Calu3 (cell line): ENCODE measurements around the gene DCST2. TPM values are rescaled to one million over a fixed set of nuclear protein-coding genes. Genes with fewer than 3 reads are reported as not detected.

Source experiments
- BruUV-seq: library from RNA; stranded (reverse); fragments of 400-500 nt; replicated peaks from 2 replicates; lab custom pipeline; 2021; lab: Mats Ljungman, UMichigan
- CTCF ChIA-PET: fragments of 300-600 bp; sonication (Branson Sonifier 250); formaldehyde crosslinking; loops from one replicate; lab custom pipeline; 2022; ENCODE audit warnings: antibody characterized with exemption; lab: Charles Lee
- DNase-seq: peaks from one replicate; pipeline ENCODE4 v3.0.0; 2022
- H3K27ac Mint-ChIP-seq: one replicate; pipeline ENCODE4 v1.8.0; 2022; ENCODE audit warnings: mixed read lengths; ENCODE audit not compliant: unreplicated experiment
- H3K27me3 Mint-ChIP-seq: one replicate; pipeline ENCODE4 v1.8.0; 2022; ENCODE audit warnings: mixed read lengths; ENCODE audit not compliant: unreplicated experiment
- H3K36me3 Mint-ChIP-seq: one replicate; pipeline ENCODE4 v1.8.0; 2022; ENCODE audit warnings: mild to moderate bottlenecking, moderate library complexity, mixed read lengths; ENCODE audit not compliant: insufficient read depth, unreplicated experiment
- H3K4me1 Mint-ChIP-seq: one replicate; pipeline ENCODE4 v1.8.0; 2022; ENCODE audit warnings: mild to moderate bottlenecking, low read depth, mixed read lengths; ENCODE audit not compliant: unreplicated experiment
- H3K4me3 Mint-ChIP-seq: one replicate; pipeline ENCODE4 v1.8.0; 2022; ENCODE audit warnings: mild to moderate bottlenecking, low read depth, moderate library complexity, mixed read lengths; ENCODE audit not compliant: unreplicated experiment
- H3K9me3 Mint-ChIP-seq: one replicate; pipeline ENCODE4 v1.8.0; 2022; ENCODE audit warnings: low read depth, mixed read lengths; ENCODE audit not compliant: unreplicated experiment
- CTCF ChIP-seq: fragments of 200-600 bp; IDR thresholded peaks from one replicate; pipeline ENCODE4 v1.8.0; 2022; ENCODE audit warnings: antibody characterized with exemption; ENCODE audit not compliant: unreplicated experiment
- intact Hi-C: fragments of 100-400 bp; cut with micrococcal nuclease; formaldehyde crosslinking; loops from one replicate; pipeline ENCODE4 v1.10.0; 2022; ENCODE audit not compliant: unreplicated experiment
- total RNA-seq: library from RNA; stranded (reverse); gene quantifications from 2 replicates; pipeline ENCODE4 v1.2.3, GENCODE V29; 2022

Gene DCST2
- total RNA-seq, 1 experiment from 2014 or later, result 1.4 TPM

GRCh38 chr1:155012026-155012546 lies 21.5 kb downstream of the DCST2 start:
- TF ChIP-seq CTCF, result no peak
- Mint-ChIP-seq H3K27ac (no peak overlapping the region), H3K36me3 (peaks cover 28% of the 10 kb centered on the region), H3K4me1 (peaks cover 14% of the 10 kb centered on the region), H3K4me3 (no peak overlapping the region), H3K27me3 (no peaks in the 10 kb centered on the region), H3K9me3 (no peaks in the 10 kb centered on the region)
- CTCF ChIA-PET, result interaction anchor here (0.7 kb wide), 1 partner anchor 38 kb away, joined by 14 read pairs; no protein-coding TSS in a partner anchor
- no TSS peak for BruUV-seq
- intact Hi-C loops, result no loop called here
- no peak for DNase-seq

GRCh38 chr1:155011437-155012025 lies 22.1 kb downstream of the DCST2 start:
- intact Hi-C loops, result no loop called here
- no peak for DNase-seq
- peaks cover 20% of the 10 kb centered on the region for H3K4me1 Mint-ChIP-seq
- no peak for TF ChIP-seq CTCF
- no peaks in the 10 kb centered on the region for H3K9me3 Mint-ChIP-seq
- H3K27ac Mint-ChIP-seq, result no peak overlapping the region
- CTCF ChIA-PET, result interaction anchor here (0.7 kb wide), 1 partner anchor 38 kb away, joined by 14 read pairs; no protein-coding TSS in a partner anchor
- peaks cover 22% of the 10 kb centered on the region for H3K36me3 Mint-ChIP-seq
- no peak overlapping the region for H3K4me3 Mint-ChIP-seq
- H3K27me3 Mint-ChIP-seq, result no peaks in the 10 kb centered on the region
- BruUV-seq, result no TSS peak

- Mint-ChIP-seq H3K4me1 (peaks cover 25% of the 10 kb centered on the region), H3K27ac (no peak overlapping the region), H3K27me3 (no peaks in the 10 kb centered on the region), H3K4me3 (no peak overlapping the region), H3K36me3 (peaks cover 17% of the 10 kb centered on the region), H3K9me3 (no peaks in the 10 kb centered on the region)
- BruUV-seq, result no TSS peak
- intact Hi-C loops, result no loop called here
- DNase-seq, result no peak
- no peak for TF ChIP-seq CTCF
- CTCF ChIA-PET, result no interaction called here
Observed at GRCh38 chr1:155011004-155011416, 22.6 kb downstream of the DCST2 start.

- no peak for DNase-seq
- Mint-ChIP-seq H3K36me3 (peaks cover 11% of the 10 kb centered on the region), H3K4me3 (no peak overlapping the region), H3K27me3 (no peaks in the 10 kb centered on the region), H3K9me3 (no peaks in the 10 kb centered on the region), H3K27ac (no peak overlapping the region), H3K4me1 (peaks cover 31% of the 10 kb centered on the region)
- BruUV-seq, result no TSS peak
- CTCF ChIA-PET, result interaction anchor here (0.7 to 0.8 kb wide), 2 partner anchors 9 kb away, joined by 3 read pairs; no protein-coding TSS in a partner anchor
- no peak for TF ChIP-seq CTCF
- intact Hi-C loops, result no loop called here
Observed at GRCh38 chr1:155010211-155010918, 23.2 kb downstream of the DCST2 start.
